Measurements from ENCODE around the gene LDLRAD3.

Gene LDLRAD3

GRCh38 chr11:36078686-36079055 lies 134.8 kb downstream of the LDLRAD3 start:
- no peak for DNase-seq

- DNase-seq: no peak
These were observed 136.2 kb downstream of the LDLRAD3 start for GRCh38 chr11:36079878-36080675.

GRCh38 chr11:36081274-36081945 lies 137.5 kb downstream of the LDLRAD3 start:
- no peak for DNase-seq

GRCh38 chr11:36086366-36086765 lies 142.5 kb downstream of the LDLRAD3 start:
- DNase-seq: no peak

- peak; percentile 64 for DNase-seq
These were observed 144.6 kb downstream of the LDLRAD3 start for GRCh38 chr11:36088266-36088972.

- no peak for DNase-seq
These were observed 146.1 kb downstream of the LDLRAD3 start for GRCh38 chr11:36089920-36090319.

- no peak for DNase-seq
These were observed 146.7 kb downstream of the LDLRAD3 start for GRCh38 chr11:36090356-36091109.

GRCh38 chr11:36091256-36091811 lies 147.5 kb downstream of the LDLRAD3 start:
- no peak for DNase-seq

- DNase-seq: no peak
These were observed 148.6 kb downstream of the LDLRAD3 start for GRCh38 chr11:36092314-36093030.

- no peak for DNase-seq
These were observed 149.7 kb downstream of the LDLRAD3 start for GRCh38 chr11:36093548-36093947.

- no peak for DNase-seq
These were observed 150.3 kb downstream of the LDLRAD3 start for GRCh38 chr11:36094164-36094563.

- no peak for DNase-seq
These were observed 151.9 kb downstream of the LDLRAD3 start for GRCh38 chr11:36095716-36096115.

- no peak for DNase-seq
These were observed 153.4 kb downstream of the LDLRAD3 start for GRCh38 chr11:36097219-36097650.

- no peak for DNase-seq
These were observed 154.2 kb downstream of the LDLRAD3 start for GRCh38 chr11:36098087-36098486.

GRCh38 chr11:36098853-36099375 lies 155.1 kb downstream of the LDLRAD3 start:
- DNase-seq: no peak

- DNase-seq: no peak
These were observed 157.6 kb downstream of the LDLRAD3 start for GRCh38 chr11:36101466-36101865.

- no peak for DNase-seq
These were observed 159.0 kb downstream of the LDLRAD3 start for GRCh38 chr11:36102868-36103267.

- no peak for DNase-seq
These were observed 160.2 kb downstream of the LDLRAD3 start for GRCh38 chr11:36103933-36104530.

GRCh38 chr11:36104660-36104992 lies 160.8 kb downstream of the LDLRAD3 start:
- DNase-seq: no peak

- DNase-seq: no peak
These were observed 162.1 kb downstream of the LDLRAD3 start for GRCh38 chr11:36105743-36106581.
